Measurements from ENCODE around the gene HTT.

- TF ChIP-seq POLR2A (IDR thresholded peaks at IDR 0.05; ENCODE audit: borderline replicate concordance, extremely low read depth, insufficient read depth, insufficient read length) (peak; percentile 60), CTCF (IDR thresholded peaks at IDR 0.05 in 2 of 3, conservative IDR thresholded peaks at IDR 0.05 in 1 of 3; ENCODE audit: borderline replicate concordance in 1 of 3, insufficient read depth in 1 of 3, low read depth in 2 of 3, low read length in 2 of 3) (no peak)
Observed at GRCh38 chr4:3074078-3074845, at the start of gene HTT, which contains the start of gene HTT-AS.
